Neural crest cell (in vitro differentiated cells): ENCODE data around the gene FAM78A. TPM values are rescaled to one million over a fixed set of nuclear protein-coding genes. Genes with fewer than 3 reads are reported as not detected.

Experiments
- DNase-seq: peaks from one replicate; pipeline ENCODE4 v3.0.0; 2021; ENCODE audit warnings: low read depth, mixed read lengths, low spot score
- H3K27ac Mint-ChIP-seq: one replicate; pipeline ENCODE4 v1.8.0; 2021; ENCODE audit warnings: mild to moderate bottlenecking, mixed read lengths; ENCODE audit not compliant: unreplicated experiment
- H3K27me3 Mint-ChIP-seq: 2 replicates; pipeline ENCODE4 v1.8.0; 2021; ENCODE audit warnings: low read depth, mild to moderate bottlenecking, mixed read lengths
- H3K36me3 Mint-ChIP-seq: 2 replicates; pipeline ENCODE4 v1.8.0; 2021; ENCODE audit warnings: low read depth, mild to moderate bottlenecking, mixed read lengths
- H3K4me1 Mint-ChIP-seq: 2 replicates; pipeline ENCODE4 v1.8.0; 2021; ENCODE audit warnings: mixed read lengths
- H3K4me3 Mint-ChIP-seq: one replicate; pipeline ENCODE4 v1.8.0; 2021; ENCODE audit warnings: mild to moderate bottlenecking, mixed read lengths
- H3K9me3 Mint-ChIP-seq: 2 replicates; pipeline ENCODE4 v1.8.0; 2021; ENCODE audit warnings: mixed read lengths
- CTCF ChIP-seq: fragments of 200-600 bp; sonication (generic); conservative IDR thresholded peaks from 2 replicates; pipeline ENCODE4 v1.5.0; 2021; ENCODE audit warnings: antibody characterized with exemption, mild to moderate bottlenecking
- total RNA-seq: library from RNA; stranded (reverse); gene quantifications from 2 replicates; pipeline ENCODE4 v1.2.1, GENCODE V29; 2021

The FAM78A gene
- total RNA-seq, 1 donor from 2014 or later, result 3.8 TPM

- H3K4me1 Mint-ChIP-seq, result no peaks in the 10 kb centered on the region
- DNase-seq, result no peak
- peak overlapping the region; percentile 78 for H3K27ac Mint-ChIP-seq
- no peaks in the 10 kb centered on the region for H3K27me3 Mint-ChIP-seq
- H3K4me3 Mint-ChIP-seq, result no peak overlapping the region
- no peaks in the 10 kb centered on the region for H3K36me3 Mint-ChIP-seq
- H3K9me3 Mint-ChIP-seq, result no peaks in the 10 kb centered on the region
- no peak for TF ChIP-seq CTCF
Observed at GRCh38 chr9:131304676-131305355, 28.5 kb upstream of the FAM78A start.

GRCh38 chr9:131303381-131304321 is 27.3 kb upstream of the FAM78A start:
- no peaks in the 10 kb centered on the region for H3K36me3 Mint-ChIP-seq
- no peaks in the 10 kb centered on the region for H3K27me3 Mint-ChIP-seq

GRCh38 chr9:131302244-131303075 is 26.1 kb upstream of the FAM78A start:
- Mint-ChIP-seq H3K4me1 (peaks cover 4% of the 10 kb centered on the region), H3K27me3 (no peaks in the 10 kb centered on the region), H3K9me3 (no peaks in the 10 kb centered on the region), H3K4me3 (no peak overlapping the region), H3K27ac (no peak overlapping the region), H3K36me3 (no peaks in the 10 kb centered on the region)
- no peak for TF ChIP-seq CTCF
- no peak for DNase-seq

More at GRCh38 chr9:131303381-131304321, 27.3 kb upstream of the FAM78A start:
- TF ChIP-seq CTCF, result no peak
- Mint-ChIP-seq H3K4me1 (no peaks in the 10 kb centered on the region), H3K4me3 (no peak overlapping the region), H3K27ac (no peak overlapping the region), H3K9me3 (no peaks in the 10 kb centered on the region)
- no peak for DNase-seq

- H3K36me3 Mint-ChIP-seq, result no peaks in the 10 kb centered on the region
- H3K4me1 Mint-ChIP-seq, result peaks cover 8% of the 10 kb centered on the region
- H3K27me3 Mint-ChIP-seq, result no peaks in the 10 kb centered on the region
- H3K4me3 Mint-ChIP-seq, result no peak overlapping the region
- no peak for TF ChIP-seq CTCF
- no peak overlapping the region for H3K27ac Mint-ChIP-seq
- H3K9me3 Mint-ChIP-seq, result no peaks in the 10 kb centered on the region
- DNase-seq, result no peak
Observed at GRCh38 chr9:131300444-131300843, 24.1 kb upstream of the FAM78A start.

- H3K4me3 Mint-ChIP-seq, result no peak overlapping the region
Observed at GRCh38 chr9:131299961-131300347, 23.6 kb upstream of the FAM78A start.

More at GRCh38 chr9:131299961-131300347, 23.6 kb upstream of the FAM78A start:
- DNase-seq, result no peak
- Mint-ChIP-seq H3K27me3 (no peaks in the 10 kb centered on the region), H3K36me3 (no peaks in the 10 kb centered on the region), H3K9me3 (no peaks in the 10 kb centered on the region), H3K4me1 (peaks cover 9% of the 10 kb centered on the region), H3K27ac (no peak overlapping the region)
- no peak for TF ChIP-seq CTCF
